Measurements from ENCODE around the gene C22orf39.
A peak's percentile ranks its signal among the peaks of the same experiment; 100 is the strongest.

C22orf39 gene

DNA sequence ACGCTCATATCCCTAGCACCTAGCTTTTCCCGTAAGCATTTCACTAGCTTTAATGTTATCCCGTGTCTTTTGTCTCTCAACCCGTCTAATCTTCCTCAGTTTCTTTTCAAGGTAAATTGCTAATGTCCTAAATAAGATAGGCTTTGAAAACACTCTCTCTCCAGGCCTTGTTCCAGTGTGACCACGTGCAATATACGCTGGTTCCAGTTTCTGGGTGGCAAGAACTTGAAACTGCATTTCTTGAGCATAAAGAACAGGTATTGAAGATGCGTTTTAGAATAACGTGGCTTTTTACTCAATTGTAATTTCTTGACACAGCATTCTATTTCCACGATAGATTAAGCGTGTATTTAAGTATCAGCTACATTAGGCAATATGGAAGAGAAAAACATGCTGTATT, 33.3 kb upstream of the C22orf39 start:
- H3K4me3 Mint-ChIP-seq, result peak overlapping the region; percentile 95 to 100
- peaks cover 10 to 16% of the 10 kb centered on the region in 2 donors for H3K36me3 Mint-ChIP-seq
- ATAC-seq (replicated peaks), result no peak
- H3K27me3 Mint-ChIP-seq, result no peaks in the 10 kb centered on the region
- no peak for DNase-seq
- peaks cover 22 to 38% of the 10 kb centered on the region in 2 donors for H3K4me1 Mint-ChIP-seq
- no peaks in the 10 kb centered on the region for H3K9me3 Mint-ChIP-seq
- peak overlapping the region; percentile 31 for H3K27ac Mint-ChIP-seq

DNA sequence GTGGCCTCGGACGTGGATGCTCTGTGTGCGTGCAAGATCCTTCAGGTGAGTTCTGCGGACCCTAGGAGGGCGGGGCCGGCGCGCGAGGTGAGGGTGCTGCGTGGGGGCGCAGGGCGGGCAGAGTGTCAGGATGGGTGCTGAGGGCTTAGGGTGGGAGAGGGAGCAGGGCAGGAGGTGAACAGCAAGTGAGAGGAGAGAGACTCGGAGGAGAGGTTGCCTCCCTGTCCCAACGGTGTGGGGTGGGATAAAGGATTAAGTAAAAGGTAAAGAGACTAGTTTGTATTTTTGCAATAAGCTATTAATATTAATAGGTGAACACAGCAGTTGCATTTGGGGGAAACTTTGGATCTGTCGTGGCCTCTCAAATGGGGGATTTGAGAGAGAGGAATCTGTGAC, 32.7 kb upstream of the C22orf39 start:
- Mint-ChIP-seq H3K27me3 (no peaks in the 10 kb centered on the region), H3K27ac (peak overlapping the region; percentile 100), H3K36me3 (peaks cover 13 to 16% of the 10 kb centered on the region in 2 donors), H3K9me3 (no peaks in the 10 kb centered on the region), H3K4me3 (peak overlapping the region; percentile 95 to 100), H3K4me1 (peaks cover 25 to 42% of the 10 kb centered on the region in 2 donors)
- ATAC-seq (replicated peaks) (peak in 1 of 2 donors; percentile 1), DNase-seq (no peak)

DNA sequence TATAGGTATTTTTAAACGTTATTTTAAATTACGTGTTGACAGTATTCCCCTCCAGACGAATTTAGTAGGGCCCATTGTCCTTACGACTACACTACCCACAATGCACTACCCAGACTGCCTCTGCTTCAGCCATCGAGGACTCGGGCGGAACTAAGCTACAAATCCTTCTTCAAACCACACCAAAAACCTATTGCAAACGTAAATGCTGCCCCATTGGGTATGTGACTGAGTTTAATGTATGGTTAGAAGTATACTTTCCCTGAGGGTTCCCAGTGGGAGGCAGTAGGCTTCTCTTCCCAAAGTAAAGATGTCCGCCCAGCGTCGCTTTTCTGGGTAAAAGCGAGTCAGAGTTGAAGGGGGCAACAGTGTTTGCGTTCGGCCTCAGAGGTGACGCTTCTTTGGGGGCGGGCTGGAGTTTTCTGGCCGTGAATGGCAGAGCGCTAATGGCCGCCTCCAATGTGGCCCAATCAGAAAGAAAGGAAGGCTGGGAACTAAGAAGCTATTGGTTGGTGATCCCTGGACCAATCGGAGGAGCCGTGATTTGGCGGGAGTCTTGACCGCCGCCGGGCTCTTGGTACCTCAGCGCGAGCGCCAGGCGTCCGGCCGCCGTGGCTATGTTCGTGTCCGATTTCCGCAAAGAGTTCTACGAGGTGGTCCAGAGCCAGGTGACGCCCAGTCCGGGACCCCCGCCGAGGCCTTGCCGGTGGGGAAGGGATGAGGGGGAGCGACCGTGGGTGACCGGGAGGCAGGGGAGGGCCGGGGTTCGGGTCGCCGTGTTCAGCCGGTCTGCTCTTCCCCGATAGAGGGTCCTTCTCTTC, 32.1 kb upstream of the C22orf39 start, which contains the start of gene CDC45:
Gene CDC45, plus strand, starts transcription at position 566 of the 818 bp plus-strand sequence. Its CDS starts 49 bp downstream, at position 615.
- Mint-ChIP-seq H3K4me1 (peaks cover 25 to 43% of the 10 kb centered on the region in 2 donors), H3K27me3 (no peaks in the 10 kb centered on the region), H3K4me3 (peak within 1 kb of the TSS; percentile 95 to 100), H3K9me3 (no peaks in the 10 kb centered on the region), H3K27ac (peak within 1 kb of the TSS; percentile 100), H3K36me3 (peaks cover 8 to 11% of the 10 kb centered on the region in 2 donors)
- ATAC-seq (replicated peaks) (peak; percentile 93 to 94), DNase-seq (peak; percentile 93)

DNA sequence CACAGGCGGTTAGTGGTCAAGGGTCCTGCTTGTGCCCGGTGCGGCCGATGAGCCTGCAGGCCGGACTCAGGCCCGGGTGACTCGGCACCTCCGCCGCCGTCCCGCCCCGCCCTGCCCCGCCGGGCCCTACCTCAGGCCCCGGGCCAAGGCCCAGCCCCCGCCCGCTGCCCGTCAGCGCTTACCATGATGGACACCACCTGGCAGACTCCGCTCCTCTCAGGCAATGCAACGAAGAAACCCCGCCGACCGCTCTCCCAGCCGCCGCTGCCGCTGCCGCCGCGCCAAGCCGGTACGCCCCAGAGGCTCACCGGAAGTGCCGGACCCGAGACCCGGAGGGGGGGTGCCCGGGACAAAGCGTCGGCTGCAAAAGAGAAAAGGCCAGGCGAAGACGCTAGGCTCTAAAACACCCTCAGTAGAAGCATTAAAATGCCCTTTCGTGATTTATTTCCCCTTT, 31.4 kb upstream of the C22orf39 start, which contains the start of gene UFD1:
Gene UFD1, minus strand, starts transcription at position 293 of the 454 bp plus-strand sequence. Its CDS starts 108 bp downstream, at position 185.
- ATAC-seq (replicated peaks) (peak; percentile 70 to 72), DNase-seq (peak; percentile 80)
- Mint-ChIP-seq H3K9me3 (no peaks in the 10 kb centered on the region), H3K4me1 (peaks cover 25 to 43% of the 10 kb centered on the region in 2 donors), H3K27ac (peak within 1 kb of the TSS; percentile 100), H3K4me3 (peak within 1 kb of the TSS; percentile 95 to 100), H3K36me3 (peaks cover 9 to 13% of the 10 kb centered on the region in 2 donors), H3K27me3 (no peaks in the 10 kb centered on the region)

DNA sequence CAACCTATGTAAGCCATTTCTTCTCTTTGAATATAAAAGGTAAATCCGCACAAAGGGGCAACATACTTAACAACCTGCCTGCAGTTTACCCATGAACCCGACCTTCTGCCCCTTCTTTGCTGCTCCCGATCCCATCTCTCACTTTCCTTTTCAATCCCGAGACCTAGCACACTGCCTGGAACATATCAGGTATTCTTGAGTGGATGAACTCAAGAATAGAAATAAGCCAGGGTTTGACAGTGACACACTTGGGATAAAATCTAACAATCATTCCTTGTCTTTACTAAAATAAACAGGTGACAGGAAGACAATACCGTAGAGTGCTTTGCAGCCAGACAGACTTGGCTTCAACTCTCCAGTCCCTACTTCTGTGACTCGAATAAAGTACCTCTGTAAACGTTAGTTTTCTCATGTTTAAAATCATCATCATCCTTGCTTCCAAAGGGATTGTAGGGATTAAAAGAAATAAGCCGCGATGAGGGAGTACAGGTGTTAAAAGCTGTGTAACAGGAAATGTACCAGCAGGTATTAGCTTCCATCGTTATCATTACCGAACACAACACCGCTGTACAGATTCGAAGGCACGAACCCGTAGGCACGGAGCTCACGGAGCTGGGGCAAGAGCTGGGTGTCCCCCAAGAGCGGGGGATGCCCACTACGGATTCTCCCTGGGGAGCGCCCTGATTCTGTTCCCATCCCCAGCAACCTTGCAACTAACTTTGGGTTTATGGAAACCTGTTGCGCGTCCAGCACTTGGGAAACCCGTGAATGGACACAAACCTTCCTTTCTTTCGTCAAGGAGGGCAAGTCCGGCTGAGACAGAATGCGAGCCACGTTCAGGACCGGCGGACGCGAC, 30.8 kb upstream of the C22orf39 start:
- H3K27ac Mint-ChIP-seq, result peak overlapping the region; percentile 78
- peaks cover 10 to 15% of the 10 kb centered on the region in 2 donors for H3K36me3 Mint-ChIP-seq
- H3K9me3 Mint-ChIP-seq, result no peaks in the 10 kb centered on the region
- no peaks in the 10 kb centered on the region for H3K27me3 Mint-ChIP-seq
- H3K4me3 Mint-ChIP-seq, result peak overlapping the region; percentile 95 to 100
- DNase-seq, result no peak
- ATAC-seq (replicated peaks), result no peak
- peaks cover 28 to 38% of the 10 kb centered on the region in 2 donors for H3K4me1 Mint-ChIP-seq

DNA sequence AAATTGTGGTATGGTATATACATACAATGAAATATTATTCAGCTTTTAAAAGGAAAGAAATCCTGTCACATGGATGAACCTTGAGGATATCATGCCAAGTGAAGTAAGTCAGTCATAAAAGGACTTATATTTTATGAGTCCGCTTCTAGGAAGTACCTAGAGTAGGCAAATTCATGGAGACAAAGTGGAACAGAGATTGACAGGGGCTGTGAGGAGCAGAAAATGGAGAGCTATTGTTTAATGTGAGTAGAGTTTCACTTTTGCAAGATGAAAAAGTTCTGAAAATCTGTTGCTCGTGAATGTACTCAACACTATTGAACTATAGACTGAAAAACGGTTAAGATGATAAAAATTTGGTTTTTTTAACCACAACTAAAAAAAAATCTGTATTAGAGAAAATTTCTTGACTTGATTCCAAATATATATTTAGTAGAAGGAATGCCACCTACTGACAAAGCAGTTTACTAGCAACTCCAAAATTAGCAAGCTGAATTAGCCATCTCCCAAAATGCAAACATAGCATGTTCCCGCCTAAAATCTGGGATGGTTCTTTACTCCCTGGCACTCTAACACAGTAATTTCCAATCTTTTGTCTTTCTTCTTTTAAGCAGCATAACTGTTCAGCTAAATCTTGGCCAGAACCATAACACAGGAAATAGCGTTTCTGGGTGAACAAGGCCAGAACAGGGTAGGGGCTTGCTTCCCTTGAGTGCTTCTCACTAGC, 30.0 kb upstream of the C22orf39 start:
- Mint-ChIP-seq H3K4me3 (peak overlapping the region; percentile 95 to 100), H3K4me1 (peaks cover 28 to 38% of the 10 kb centered on the region in 2 donors), H3K9me3 (no peaks in the 10 kb centered on the region), H3K27me3 (no peaks in the 10 kb centered on the region), H3K36me3 (peaks cover 11 to 20% of the 10 kb centered on the region in 2 donors), H3K27ac (no peak overlapping the region)
- ATAC-seq (replicated peaks) (no peak), DNase-seq (no peak)

DNA sequence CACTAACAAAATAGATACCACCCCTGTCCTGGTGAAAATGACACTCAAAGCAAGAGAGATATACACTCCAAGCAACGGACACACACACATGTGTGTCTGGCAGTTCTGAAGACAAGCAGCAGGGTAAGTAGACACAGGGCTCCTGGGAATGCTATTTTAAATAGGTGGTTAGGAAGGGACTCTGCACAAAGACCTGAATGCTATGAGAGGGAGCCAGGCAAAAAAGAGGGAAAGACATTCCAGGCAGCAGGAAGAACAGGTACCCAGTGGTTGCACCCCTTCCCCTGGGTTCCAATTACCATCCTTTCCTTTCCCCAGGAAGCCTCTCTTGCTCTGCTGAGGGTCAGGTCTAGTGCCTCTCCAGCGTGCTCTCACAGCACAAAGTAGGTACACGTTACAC, 28.5 kb upstream of the C22orf39 start:
- Mint-ChIP-seq H3K27ac (no peak overlapping the region), H3K4me1 (peaks cover 28 to 38% of the 10 kb centered on the region in 2 donors), H3K4me3 (no peak overlapping the region), H3K27me3 (no peaks in the 10 kb centered on the region), H3K36me3 (peaks cover 20 to 35% of the 10 kb centered on the region in 2 donors), H3K9me3 (no peaks in the 10 kb centered on the region)
- ATAC-seq (replicated peaks), result no peak
- no peak for DNase-seq

DNA sequence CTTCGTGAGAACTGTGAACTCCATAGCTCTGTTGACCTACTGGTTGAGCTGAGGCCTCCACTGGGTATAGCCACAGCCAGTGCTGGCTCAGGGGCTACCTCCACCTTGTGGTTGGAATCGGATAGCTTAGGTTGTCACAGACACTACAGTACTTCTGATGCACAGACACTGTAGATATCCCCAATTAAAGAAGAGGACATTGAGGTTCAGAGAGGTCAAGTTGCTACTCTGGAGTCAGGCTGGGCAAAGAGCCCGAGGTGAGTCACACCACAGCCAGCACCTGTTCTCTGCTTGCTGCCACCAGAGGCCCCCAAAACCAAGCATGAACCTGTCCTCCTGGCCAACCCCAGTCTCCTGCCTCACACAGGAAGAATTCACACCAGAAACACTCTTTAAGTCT, 26.1 kb upstream of the C22orf39 start:
- Mint-ChIP-seq H3K4me1 (peaks cover 19 to 24% of the 10 kb centered on the region in 2 donors), H3K4me3 (no peak overlapping the region), H3K27me3 (no peaks in the 10 kb centered on the region), H3K9me3 (no peaks in the 10 kb centered on the region), H3K27ac (no peak overlapping the region), H3K36me3 (peaks cover 28 to 54% of the 10 kb centered on the region in 2 donors)
- ATAC-seq (replicated peaks), result no peak
- no peak for DNase-seq

DNA sequence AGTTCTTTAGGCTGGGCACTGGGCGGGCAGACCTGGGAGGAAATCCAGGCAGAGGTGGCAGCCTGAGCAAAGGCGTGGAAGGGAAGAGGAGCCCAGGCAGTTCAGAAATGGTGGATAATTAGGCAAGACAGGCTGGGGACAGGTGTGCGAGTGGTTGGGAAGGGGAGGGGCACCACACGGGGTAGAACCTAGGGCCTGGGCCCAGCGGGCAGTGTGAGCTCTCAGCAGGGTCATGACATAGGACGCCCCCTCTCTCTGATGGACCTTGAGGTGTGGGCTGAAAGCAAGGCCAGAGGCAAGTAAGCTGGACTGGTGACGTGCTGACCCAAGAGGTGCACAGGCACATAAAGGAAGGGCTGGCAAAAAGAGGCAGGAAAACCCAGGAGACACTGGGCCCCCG, 24.7 kb upstream of the C22orf39 start:
- ATAC-seq (replicated peaks) (no peak), DNase-seq (no peak)
- Mint-ChIP-seq H3K4me3 (no peak overlapping the region), H3K36me3 (peaks cover 34 to 67% of the 10 kb centered on the region in 2 donors), H3K27me3 (no peaks in the 10 kb centered on the region), H3K4me1 (peaks cover 11 to 13% of the 10 kb centered on the region in 2 donors), H3K27ac (no peak overlapping the region), H3K9me3 (no peaks in the 10 kb centered on the region)

DNA sequence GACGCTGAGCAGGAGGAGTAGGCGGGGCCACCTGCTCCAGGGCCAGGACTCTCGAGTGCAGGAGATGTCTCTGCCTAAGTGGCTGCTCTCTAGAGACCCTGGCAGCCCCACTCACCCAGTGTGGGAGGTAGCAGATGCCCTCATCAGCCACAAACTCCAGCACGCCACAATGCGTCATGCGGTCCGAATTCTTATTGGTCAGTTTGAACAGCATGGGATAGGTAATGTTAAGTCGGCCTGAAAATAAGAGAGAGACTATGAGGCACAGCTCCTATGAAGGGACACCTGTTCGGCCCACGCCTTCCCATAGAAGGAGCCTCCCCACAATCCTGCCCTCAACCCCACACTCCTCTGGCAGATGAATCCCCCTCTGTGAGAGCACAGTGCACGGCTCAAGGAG, 24.1 kb upstream of the C22orf39 start:
- Mint-ChIP-seq H3K9me3 (no peaks in the 10 kb centered on the region), H3K27ac (peak overlapping the region; percentile 7), H3K4me3 (no peak overlapping the region), H3K36me3 (peaks cover 34 to 69% of the 10 kb centered on the region in 2 donors), H3K27me3 (no peaks in the 10 kb centered on the region), H3K4me1 (peaks cover 10% of the 10 kb centered on the region in 2 donors)
- ATAC-seq (replicated peaks) (no peak), DNase-seq (no peak)

DNA sequence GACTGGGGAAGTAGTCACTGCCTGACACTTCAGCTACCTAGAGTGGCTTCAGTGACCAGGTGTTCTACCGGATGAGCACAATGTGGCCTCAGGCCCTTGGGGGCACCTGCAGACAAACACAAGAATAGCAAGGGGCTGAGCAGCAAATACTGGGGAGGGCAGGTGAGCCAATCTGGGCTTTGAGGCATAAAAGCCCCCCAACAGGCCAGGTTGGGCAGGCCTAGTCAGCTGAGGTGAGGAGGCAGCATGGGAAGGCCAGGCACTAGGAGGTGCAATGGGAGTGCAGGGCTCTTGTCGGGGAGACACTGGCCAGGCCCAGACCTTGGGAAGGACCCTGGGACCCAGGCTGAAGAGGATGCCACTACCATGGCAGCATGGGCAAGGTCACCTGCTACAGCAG, 22.5 kb upstream of the C22orf39 start:
- H3K36me3 Mint-ChIP-seq, result peaks cover 39 to 75% of the 10 kb centered on the region in 2 donors
- no peak for ATAC-seq (replicated peaks)
- H3K9me3 Mint-ChIP-seq, result no peaks in the 10 kb centered on the region
- no peak overlapping the region for H3K4me3 Mint-ChIP-seq
- H3K27me3 Mint-ChIP-seq, result no peaks in the 10 kb centered on the region
- no peak overlapping the region for H3K27ac Mint-ChIP-seq
- H3K4me1 Mint-ChIP-seq, result peaks cover 0 to 3% of the 10 kb centered on the region in 2 donors
- DNase-seq, result no peak

DNA sequence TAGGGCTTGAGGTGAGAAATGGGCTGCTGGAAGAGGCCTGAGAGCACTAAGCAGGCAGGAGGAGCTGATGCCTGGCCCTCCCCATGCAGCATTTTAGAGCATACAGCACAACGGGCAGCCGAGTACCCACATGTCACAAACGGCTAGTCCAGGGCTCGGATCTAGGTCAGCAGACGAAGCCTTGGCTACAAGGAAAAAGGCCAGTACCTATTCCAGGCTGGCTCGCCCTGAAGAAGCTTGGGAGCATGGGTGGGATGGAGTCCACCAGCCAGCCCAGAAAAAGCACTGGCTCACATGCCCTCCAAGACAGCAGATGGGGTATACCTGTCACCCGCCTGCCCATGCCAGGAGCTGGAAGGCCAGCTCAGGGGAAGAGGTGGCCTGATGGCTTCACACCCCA, 21.9 kb upstream of the C22orf39 start:
- peaks cover 0 to 3% of the 10 kb centered on the region in 2 donors for H3K4me1 Mint-ChIP-seq
- no peaks in the 10 kb centered on the region for H3K27me3 Mint-ChIP-seq
- H3K27ac Mint-ChIP-seq, result no peak overlapping the region
- no peak for DNase-seq
- ATAC-seq (replicated peaks), result no peak
- no peaks in the 10 kb centered on the region for H3K9me3 Mint-ChIP-seq
- H3K36me3 Mint-ChIP-seq, result peaks cover 44 to 76% of the 10 kb centered on the region in 2 donors
- no peak overlapping the region for H3K4me3 Mint-ChIP-seq

DNA sequence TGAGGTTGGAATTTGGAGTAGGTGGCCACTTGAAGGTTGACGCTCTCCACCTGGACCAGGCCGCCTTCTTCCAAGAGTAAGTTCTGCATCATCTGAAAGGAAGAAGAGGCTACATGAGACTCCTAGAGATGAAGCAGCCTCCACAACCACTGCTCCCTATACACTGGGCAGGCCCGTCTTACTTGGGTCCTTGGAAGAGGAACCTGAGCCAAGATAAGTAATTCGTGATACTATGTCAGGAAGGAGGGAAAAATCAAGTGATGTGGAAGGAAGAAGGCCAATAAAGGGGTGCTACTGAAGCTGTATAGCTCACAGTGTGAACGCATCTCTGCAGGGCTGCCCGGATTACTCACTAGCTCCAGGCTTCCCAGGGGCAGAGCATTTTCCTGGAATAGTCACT, 20.4 kb upstream of the C22orf39 start:
- Mint-ChIP-seq H3K4me1 (no peaks in the 10 kb centered on the region), H3K9me3 (no peaks in the 10 kb centered on the region), H3K4me3 (no peak overlapping the region), H3K36me3 (peaks cover 41 to 74% of the 10 kb centered on the region in 2 donors), H3K27me3 (no peaks in the 10 kb centered on the region), H3K27ac (no peak overlapping the region)
- DNase-seq (no peak), ATAC-seq (replicated peaks) (no peak)
